Measurements from ENCODE around the gene UXT.

GRCh38 chrX:47651043-47651905, 7.7 kb downstream of the UXT start:
- TF ChIP-seq, protein P1, sequence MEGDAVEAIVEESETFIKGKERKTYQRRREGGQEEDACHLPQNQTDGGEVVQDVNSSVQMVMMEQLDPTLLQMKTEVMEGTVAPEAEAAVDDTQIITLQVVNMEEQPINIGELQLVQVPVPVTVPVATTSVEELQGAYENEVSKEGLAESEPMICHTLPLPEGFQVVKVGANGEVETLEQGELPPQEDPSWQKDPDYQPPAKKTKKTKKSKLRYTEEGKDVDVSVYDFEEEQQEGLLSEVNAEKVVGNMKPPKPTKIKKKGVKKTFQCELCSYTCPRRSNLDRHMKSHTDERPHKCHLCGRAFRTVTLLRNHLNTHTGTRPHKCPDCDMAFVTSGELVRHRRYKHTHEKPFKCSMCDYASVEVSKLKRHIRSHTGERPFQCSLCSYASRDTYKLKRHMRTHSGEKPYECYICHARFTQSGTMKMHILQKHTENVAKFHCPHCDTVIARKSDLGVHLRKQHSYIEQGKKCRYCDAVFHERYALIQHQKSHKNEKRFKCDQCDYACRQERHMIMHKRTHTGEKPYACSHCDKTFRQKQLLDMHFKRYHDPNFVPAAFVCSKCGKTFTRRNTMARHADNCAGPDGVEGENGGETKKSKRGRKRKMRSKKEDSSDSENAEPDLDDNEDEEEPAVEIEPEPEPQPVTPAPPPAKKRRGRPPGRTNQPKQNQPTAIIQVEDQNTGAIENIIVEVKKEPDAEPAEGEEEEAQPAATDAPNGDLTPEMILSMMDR (optimal IDR thresholded peaks at IDR 0.05 in 1 of 3, IDR thresholded peaks at IDR 0.05 in 1 of 3, conservative IDR thresholded peaks at IDR 0.05 in 1 of 3; ENCODE audit: extremely low read depth in 1 of 3, insufficient read depth in 2 of 3, low read length in 3 of 3) = no peak
- no peak for TF ChIP-seq EZH2 (IDR thresholded peaks at IDR 0.05; ENCODE audit: low read length)
